CD4-positive, alpha-beta memory T cell (primary cell): ENCODE measurements around the gene NPIPB6. TPM values are rescaled to one million over a fixed set of nuclear protein-coding genes. Genes with fewer than 3 reads are reported as not detected.
A peak's percentile ranks its signal among the peaks of the same experiment; 100 is the strongest.
"Not testable (repeated sequence)": the region's sequence is repeated elsewhere in the genome, so short reads cannot be mapped to it uniquely, and the experiment has no call there.

Experiments
- CTCF ChIA-PET: fragments of 350-600 bp; sonication (Branson Sonifier 250); formaldehyde crosslinking; loops from one replicate; lab custom pipeline; 2021; ENCODE audit warnings: inconsistent platforms; ENCODE audit not compliant: partially characterized antibody; lab: Charles Lee
- POLR2A ChIA-PET: fragments of 350-600 bp; sonication (Branson Sonifier 250); formaldehyde crosslinking; loops from one replicate; lab custom pipeline; 2021; ENCODE audit not compliant: partially characterized antibody; lab: Charles Lee
- DNase-seq, 5 donors: peaks; one replicate each; pipeline versions ENCODE4 v3.0.0 to v3.0.0-alpha.2; 2020 to 2022; ENCODE audit warnings: mixed read lengths in 1 of 5
- H3K27ac ChIP-seq: one replicate; pipeline ENCODE4 v1.7.0; 2013; ENCODE audit warnings: low read depth, low read length
- H3K27me3 ChIP-seq: 2 replicates; pipeline ENCODE4 v1.7.0; 2013; ENCODE audit warnings: mild to moderate bottlenecking, low read length, moderate library complexity; ENCODE audit not compliant: insufficient read depth
- H3K36me3 ChIP-seq: 2 replicates; pipeline ENCODE4 v1.7.0; 2013; ENCODE audit warnings: mild to moderate bottlenecking, low read length, moderate library complexity; ENCODE audit not compliant: insufficient read depth
- H3K4me1 ChIP-seq: 2 replicates; pipeline ENCODE4 v1.7.0; 2013; ENCODE audit warnings: mild to moderate bottlenecking, low read length, moderate library complexity; ENCODE audit not compliant: insufficient read depth
- H3K4me3 ChIP-seq, 2 donors: one replicate each; pipeline ENCODE4 v1.7.0; 2013; ENCODE audit warnings: low read length in 2 of 2, mild to moderate bottlenecking in 1 of 2
- H3K9me3 ChIP-seq, 2 donors: one replicate each; pipeline ENCODE4 v1.7.0; 2013; ENCODE audit warnings: low read length in 2 of 2, control low read depth in 1 of 2; ENCODE audit not compliant: control insufficient read depth in 1 of 2
- H3K27ac Mint-ChIP-seq, 7 donors: one replicate each; pipeline ENCODE4 v1.8.0; 2020 to 2021; ENCODE audit warnings: mixed read lengths in 7 of 7, mild to moderate bottlenecking in 6 of 7, inconsistent platforms in 3 of 7, moderate library complexity in 3 of 7
- H3K27me3 Mint-ChIP-seq, 2 donors: one replicate each; pipeline ENCODE4 v1.8.0; 2020 to 2021; ENCODE audit warnings: mixed read lengths in 2 of 2
- H3K36me3 Mint-ChIP-seq, 2 donors: one replicate each; pipeline ENCODE4 v1.8.0; 2020 to 2021; ENCODE audit warnings: mixed read lengths in 2 of 2, inconsistent platforms in 1 of 2, mild to moderate bottlenecking in 1 of 2
- H3K4me1 Mint-ChIP-seq, 4 donors: one replicate each; pipeline ENCODE4 v1.8.0; 2020 to 2021; ENCODE audit warnings: mixed read lengths in 4 of 4, mild to moderate bottlenecking in 1 of 4
- H3K4me3 Mint-ChIP-seq, 8 donors: one replicate each; pipeline ENCODE4 v1.8.0; 2020 to 2021; ENCODE audit warnings: mixed read lengths in 8 of 8, mild to moderate bottlenecking in 7 of 8, moderate library complexity in 6 of 8, inconsistent platforms in 3 of 8
- H3K9me3 Mint-ChIP-seq, 8 donors: one replicate each; pipeline ENCODE4 v1.8.0; 2020 to 2021; ENCODE audit warnings: mixed read lengths in 8 of 8, mild to moderate bottlenecking in 5 of 8, inconsistent platforms in 3 of 8, moderate library complexity in 1 of 8
- intact Hi-C: fragments of 100-400 bp; cut with micrococcal nuclease; formaldehyde crosslinking; loops from one replicate; pipeline ENCODE4 v1.15.1; 2023
- polyA plus RNA-seq, 2 donors: library from polyadenylated mRNA; unstranded; fragments of 300-500 nt; fragmentation: Illumina TruSeq; gene quantifications; one replicate each; pipeline ENCODE4 v1.2.3, GENCODE V29; 2021
- total RNA-seq, 2 experiments: library from RNA; stranded (reverse); gene quantifications; one replicate each; pipeline ENCODE4 v1.2.3, GENCODE V29; 2021

NPIPB6 gene
- total and polyA plus RNA-seq, 4 experiments from 2014 or later = 0.30 to 4.7 (median 4.5) TPM; not detected in 1

GRCh38 chr16:28332632-28333031 lies 30.7 kb downstream of the NPIPB6 start:
- H3K36me3 Mint-ChIP-seq, H3K9me3 Mint-ChIP-seq, H3K27ac ChIP-seq, H3K9me3 ChIP-seq, H3K27ac Mint-ChIP-seq, H3K4me3 ChIP-seq, H3K4me1 Mint-ChIP-seq, H3K4me3 Mint-ChIP-seq, intact Hi-C loops, H3K4me1 ChIP-seq, H3K36me3 ChIP-seq, CTCF ChIA-PET, H3K27me3 Mint-ChIP-seq, POLR2A ChIA-PET, DNase-seq, H3K27me3 ChIP-seq: not testable (repeated sequence)

GRCh38 chr16:28330981-28331380 lies 32.3 kb downstream of the NPIPB6 start:
- intact Hi-C loops, CTCF ChIA-PET, H3K4me1 Mint-ChIP-seq, POLR2A ChIA-PET, H3K27ac ChIP-seq, DNase-seq, H3K36me3 ChIP-seq, H3K27ac Mint-ChIP-seq, H3K36me3 Mint-ChIP-seq, H3K9me3 Mint-ChIP-seq, H3K4me3 Mint-ChIP-seq, H3K4me3 ChIP-seq, H3K27me3 ChIP-seq, H3K9me3 ChIP-seq, H3K4me1 ChIP-seq, H3K27me3 Mint-ChIP-seq: not testable (repeated sequence)

GRCh38 chr16:28330232-28330631 lies 33.1 kb downstream of the NPIPB6 start:
- H3K27ac Mint-ChIP-seq = not testable (repeated sequence)

GRCh38 chr16:28326881-28327610 lies 36.3 kb downstream of the NPIPB6 start:
- Histone ChIP-seq H3K4me3 (no peak overlapping the region), H3K36me3 (no peaks in the 10 kb centered on the region), H3K27ac (no peak overlapping the region), H3K4me1 (no peaks in the 10 kb centered on the region), H3K9me3 (no peaks in the 10 kb centered on the region), H3K27me3 (no peaks in the 10 kb centered on the region)
- H3K27ac Mint-ChIP-seq = peak overlapping the region in 3 of 7 donors; percentile 43 to 61 (median 59)
- intact Hi-C loops = no loop called here
- H3K4me3 Mint-ChIP-seq = no peak overlapping the region
- DNase-seq = peak; percentile 50 to 63 (median 54)
- ChIA-PET CTCF (interaction anchor here (0.8 to 2.4 kb wide), 7 partner anchors 10 to 165 kb away, joined by 3 to 10 read pairs (median 3); no protein-coding TSS in a partner anchor), POLR2A (interaction anchor here (0.6 to 0.9 kb wide), 2 partner anchors 23 to 28 kb away, joined by 3 read pairs; no protein-coding TSS in a partner anchor)
- H3K36me3 Mint-ChIP-seq = peaks cover 2 to 4% of the 10 kb centered on the region in 2 donors
- H3K4me1 Mint-ChIP-seq = peaks cover 1 to 5% (median 3%) of the 10 kb centered on the region in 4 donors
- no peaks in the 10 kb centered on the region for H3K27me3 Mint-ChIP-seq
- H3K9me3 Mint-ChIP-seq = no peaks in the 10 kb centered on the region

More at GRCh38 chr16:28330232-28330631, 33.1 kb downstream of the NPIPB6 start:
- H3K9me3 Mint-ChIP-seq, DNase-seq, H3K9me3 ChIP-seq, POLR2A ChIA-PET, H3K4me1 ChIP-seq, H3K4me1 Mint-ChIP-seq, H3K27me3 ChIP-seq, H3K4me3 Mint-ChIP-seq, H3K27ac ChIP-seq, H3K36me3 Mint-ChIP-seq, H3K27me3 Mint-ChIP-seq, H3K36me3 ChIP-seq, intact Hi-C loops, H3K4me3 ChIP-seq, CTCF ChIA-PET: not testable (repeated sequence)

GRCh38 chr16:28324887-28325279 lies 38.4 kb downstream of the NPIPB6 start:
- no peak overlapping the region for H3K4me3 ChIP-seq
- no peaks in the 10 kb centered on the region for H3K27me3 Mint-ChIP-seq
- H3K4me3 Mint-ChIP-seq = no peak overlapping the region
- peaks cover 2 to 4% of the 10 kb centered on the region in 2 donors for H3K36me3 Mint-ChIP-seq
- DNase-seq = no peak
- intact Hi-C loops = no loop called here
- no peaks in the 10 kb centered on the region for H3K9me3 ChIP-seq
- no peaks in the 10 kb centered on the region for H3K9me3 Mint-ChIP-seq
- POLR2A ChIA-PET = interaction anchor here (0.6 to 0.9 kb wide), 2 partner anchors 16 to 47 kb away, joined by 3 to 4 read pairs; no protein-coding TSS in a partner anchor
- CTCF ChIA-PET = interaction anchor here (0.8 to 2.4 kb wide), 5 partner anchors 8 to 128 kb away, joined by 3 to 10 read pairs (median 4); no protein-coding TSS in a partner anchor
- H3K27ac ChIP-seq = no peak overlapping the region
- no peaks in the 10 kb centered on the region for H3K36me3 ChIP-seq
- no peaks in the 10 kb centered on the region for H3K27me3 ChIP-seq
- peak overlapping the region in 4 of 7 donors; percentile 16 to 71 (median 42) for H3K27ac Mint-ChIP-seq
- H3K4me1 ChIP-seq = no peaks in the 10 kb centered on the region
- peaks cover 1 to 5% (median 3%) of the 10 kb centered on the region in 4 donors for H3K4me1 Mint-ChIP-seq

- Mint-ChIP-seq H3K4me3 (no peak overlapping the region), H3K36me3 (peaks cover 5 to 7% of the 10 kb centered on the region in 2 donors), H3K9me3 (no peaks in the 10 kb centered on the region), H3K4me1 (peaks cover 1 to 5% (median 3%) of the 10 kb centered on the region in 4 donors), H3K27ac (peak overlapping the region in 2 of 7 donors; percentile 27 to 46), H3K27me3 (no peaks in the 10 kb centered on the region)
- CTCF ChIA-PET = interaction anchor here (0.9 to 1.4 kb wide), 3 partner anchors 37 to 127 kb away, joined by 3 to 7 read pairs (median 4); no protein-coding TSS in a partner anchor
- Histone ChIP-seq H3K36me3 (no peaks in the 10 kb centered on the region), H3K27ac (no peak overlapping the region), H3K9me3 (no peaks in the 10 kb centered on the region), H3K27me3 (no peaks in the 10 kb centered on the region), H3K4me3 (no peak overlapping the region), H3K4me1 (no peaks in the 10 kb centered on the region)
- intact Hi-C loops = no loop called here
- POLR2A ChIA-PET = interaction anchor here (0.6 to 0.9 kb wide), 2 partner anchors 16 to 46 kb away, joined by 3 to 4 read pairs; no protein-coding TSS in a partner anchor
- DNase-seq = no peak
Measured at GRCh38 chr16:28324235-28324886, 38.9 kb downstream of the NPIPB6 start.
